Stimulated activated effector memory CD8-positive, alpha-beta T cell treated with anti-CD3 and anti-CD28 coated beads, Interleukin-12 subunit alpha, Interleukin-12 subunit beta, amount 100 ng/mL, for 72 hours (primary cell): Measurements from ENCODE around the gene WDR26.
A peak's percentile ranks its signal among the peaks of the same experiment; 100 is the strongest.
"Not testable (repeated sequence)": the region's sequence is repeated elsewhere in the genome, so short reads cannot be mapped to it uniquely, and the experiment has no call there.

Experiments used
- ATAC-seq: fragments of 150-1000 bp; cut with Tn5 transposase; 2 replicates; pipeline ENCODE4 v1.10.0; 2021
- DNase-seq, 2 donors: peaks; one replicate each; pipeline ENCODE4 v3.0.0; 2021 to 2022; ENCODE audit warnings: low spot score in 2 of 2
- H3K27ac Mint-ChIP-seq: one replicate; pipeline ENCODE4 v1.8.0; 2022; ENCODE audit warnings: mild to moderate bottlenecking, mixed read lengths
- H3K36me3 Mint-ChIP-seq: one replicate; pipeline ENCODE4 v1.8.0; 2022; ENCODE audit warnings: mild to moderate bottlenecking, mixed read lengths
- H3K4me1 Mint-ChIP-seq: one replicate; pipeline ENCODE4 v1.8.0; 2022; ENCODE audit warnings: mixed read lengths
- H3K4me3 Mint-ChIP-seq: one replicate; pipeline ENCODE4 v1.8.0; 2022; ENCODE audit warnings: mild to moderate bottlenecking, mixed read lengths
- H3K9me3 Mint-ChIP-seq: one replicate; pipeline ENCODE4 v1.8.0; 2022; ENCODE audit warnings: mixed read lengths

WDR26 gene

GRCh38 chr1:224434691-224435317 lies at the start of gene WDR26:
Gene WDR26 (minus strand): TSS chr1:224434797.
- Mint-ChIP-seq H3K4me1 (peaks cover 50% of the 10 kb centered on the region), H3K4me3 (peak within 1 kb of the TSS; percentile 75), H3K27ac (peak within 1 kb of the TSS; percentile 96), H3K9me3 (no peaks in the 10 kb centered on the region), H3K36me3 (peaks cover 52% of the 10 kb centered on the region)
- ATAC-seq = peak; percentile 93
- peak; percentile 61 to 91 for DNase-seq

- not testable (repeated sequence) for H3K36me3 Mint-ChIP-seq, DNase-seq, H3K9me3 Mint-ChIP-seq, H3K4me3 Mint-ChIP-seq, ATAC-seq, H3K27ac Mint-ChIP-seq, H3K4me1 Mint-ChIP-seq
These were observed 48.6 kb upstream of the WDR26 start for GRCh38 chr1:224483206-224483605.

GRCh38 chr1:224482619-224483018 lies 48.0 kb upstream of the WDR26 start:
- ATAC-seq = no peak

GRCh38 chr1:224481601-224482000 lies 47.0 kb upstream of the WDR26 start:
- Mint-ChIP-seq H3K27ac (no peak overlapping the region), H3K4me1 (no peaks in the 10 kb centered on the region), H3K9me3 (no peaks in the 10 kb centered on the region), H3K4me3 (no peak overlapping the region), H3K36me3 (no peaks in the 10 kb centered on the region)
- DNase-seq = no peak
- ATAC-seq = peak; percentile 28

More at GRCh38 chr1:224482619-224483018, 48.0 kb upstream of the WDR26 start:
- H3K9me3 Mint-ChIP-seq = no peaks in the 10 kb centered on the region
- H3K4me1 Mint-ChIP-seq = no peaks in the 10 kb centered on the region
- H3K4me3 Mint-ChIP-seq = no peak overlapping the region
- DNase-seq = no peak
- no peak overlapping the region for H3K27ac Mint-ChIP-seq
- no peaks in the 10 kb centered on the region for H3K36me3 Mint-ChIP-seq

- not testable (repeated sequence) for ATAC-seq, H3K4me1 Mint-ChIP-seq, H3K36me3 Mint-ChIP-seq, DNase-seq, H3K9me3 Mint-ChIP-seq, H3K27ac Mint-ChIP-seq, H3K4me3 Mint-ChIP-seq
These were observed 46.4 kb upstream of the WDR26 start for GRCh38 chr1:224480888-224481459.

GRCh38 chr1:224480200-224480599 lies 45.6 kb upstream of the WDR26 start:
- not testable (repeated sequence) for H3K36me3 Mint-ChIP-seq, DNase-seq, H3K4me3 Mint-ChIP-seq, H3K9me3 Mint-ChIP-seq, ATAC-seq, H3K4me1 Mint-ChIP-seq, H3K27ac Mint-ChIP-seq

GRCh38 chr1:224472806-224473205 lies 38.2 kb upstream of the WDR26 start:
- H3K27ac Mint-ChIP-seq = no peak overlapping the region
- no peaks in the 10 kb centered on the region for H3K36me3 Mint-ChIP-seq
- DNase-seq (no peak), ATAC-seq (no peak)
- peaks cover 3% of the 10 kb centered on the region for H3K9me3 Mint-ChIP-seq
- no peaks in the 10 kb centered on the region for H3K4me1 Mint-ChIP-seq
- H3K4me3 Mint-ChIP-seq = no peak overlapping the region

- Mint-ChIP-seq H3K36me3 (no peaks in the 10 kb centered on the region), H3K27ac (no peak overlapping the region), H3K4me1 (peaks cover 7% of the 10 kb centered on the region)
These were observed 31.6 kb upstream of the WDR26 start for GRCh38 chr1:224466154-224466553.

GRCh38 chr1:224459966-224460365 lies 25.4 kb upstream of the WDR26 start:
- Mint-ChIP-seq H3K4me3 (no peak overlapping the region), H3K4me1 (peaks cover 18% of the 10 kb centered on the region), H3K27ac (peak overlapping the region; percentile 29), H3K9me3 (no peaks in the 10 kb centered on the region), H3K36me3 (no peaks in the 10 kb centered on the region)
- no peak for DNase-seq
- no peak for ATAC-seq

More at GRCh38 chr1:224466154-224466553, 31.6 kb upstream of the WDR26 start:
- H3K4me3 Mint-ChIP-seq = no peak overlapping the region
- H3K9me3 Mint-ChIP-seq = no peaks in the 10 kb centered on the region
- ATAC-seq (no peak), DNase-seq (no peak)

- DNase-seq (no peak), ATAC-seq (no peak)
- H3K27ac Mint-ChIP-seq = no peak overlapping the region
These were observed 24.4 kb upstream of the WDR26 start for GRCh38 chr1:224458996-224459395.

GRCh38 chr1:224458296-224458695 lies 23.7 kb upstream of the WDR26 start:
- no peaks in the 10 kb centered on the region for H3K36me3 Mint-ChIP-seq
- no peak overlapping the region for H3K27ac Mint-ChIP-seq
- no peaks in the 10 kb centered on the region for H3K9me3 Mint-ChIP-seq
- ATAC-seq = no peak
- no peak for DNase-seq
- no peak overlapping the region for H3K4me3 Mint-ChIP-seq
- peaks cover 18% of the 10 kb centered on the region for H3K4me1 Mint-ChIP-seq

More at GRCh38 chr1:224458996-224459395, 24.4 kb upstream of the WDR26 start:
- Mint-ChIP-seq H3K4me1 (peaks cover 18% of the 10 kb centered on the region), H3K9me3 (no peaks in the 10 kb centered on the region), H3K4me3 (no peak overlapping the region), H3K36me3 (no peaks in the 10 kb centered on the region)

GRCh38 chr1:224457782-224458144 lies 23.2 kb upstream of the WDR26 start:
- Mint-ChIP-seq H3K36me3 (no peaks in the 10 kb centered on the region), H3K4me1 (peaks cover 18% of the 10 kb centered on the region), H3K9me3 (no peaks in the 10 kb centered on the region), H3K27ac (peak overlapping the region; percentile 82), H3K4me3 (peak overlapping the region; percentile 16)
- ATAC-seq (no peak), DNase-seq (no peak)

- Mint-ChIP-seq H3K36me3 (no peaks in the 10 kb centered on the region), H3K9me3 (no peaks in the 10 kb centered on the region), H3K27ac (peak overlapping the region; percentile 82), H3K4me1 (peaks cover 18% of the 10 kb centered on the region), H3K4me3 (peak overlapping the region; percentile 16)
- DNase-seq (no peak), ATAC-seq (no peak)
These were observed 22.0 kb upstream of the WDR26 start for GRCh38 chr1:224456637-224456953.

- Mint-ChIP-seq H3K27ac (peak overlapping the region; percentile 34), H3K9me3 (no peaks in the 10 kb centered on the region), H3K4me1 (peaks cover 25% of the 10 kb centered on the region), H3K36me3 (no peaks in the 10 kb centered on the region), H3K4me3 (no peak overlapping the region)
- DNase-seq (no peak), ATAC-seq (peak; percentile 49)
These were observed 19.9 kb upstream of the WDR26 start for GRCh38 chr1:224454402-224455055.

- Mint-ChIP-seq H3K36me3 (no peaks in the 10 kb centered on the region), H3K9me3 (no peaks in the 10 kb centered on the region), H3K4me1 (peaks cover 9% of the 10 kb centered on the region), H3K4me3 (no peak overlapping the region), H3K27ac (no peak overlapping the region)
- no peak for ATAC-seq
- DNase-seq = no peak
These were observed 16.2 kb upstream of the WDR26 start for GRCh38 chr1:224450561-224451350.
